ENCODE measurements around the gene SLITRK6. TPM values are rescaled to one million over a fixed set of nuclear protein-coding genes. Genes with fewer than 3 reads are reported as not detected.
"Not testable (repeated sequence)": the region's sequence is repeated elsewhere in the genome, so short reads cannot be mapped to it uniquely, and the experiment has no call there.

SLITRK6 gene
- total RNA-seq, 1 donor: 0.18 TPM

DNA sequence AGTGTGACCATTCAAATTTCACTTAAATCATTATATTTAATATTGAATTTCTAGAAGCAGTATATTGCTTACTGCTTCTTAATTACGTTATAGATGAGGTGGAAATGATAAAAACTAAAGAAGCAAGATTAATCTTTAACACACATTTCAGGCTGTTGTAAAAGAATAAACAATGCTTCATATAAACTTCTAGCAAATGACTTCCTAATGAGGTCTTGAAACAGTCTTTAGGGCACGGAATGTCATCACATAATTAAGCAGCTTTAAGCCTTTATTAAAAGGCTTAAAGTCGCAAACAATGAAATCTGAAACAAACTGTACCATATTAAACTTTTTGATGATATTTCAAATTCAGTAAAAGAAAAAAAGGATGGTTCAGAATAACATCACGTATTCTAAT is 1.9 kb downstream of the SLITRK6 start:
- H3K4me3 ChIP-seq (ENCODE audit: low read depth, low read length): no peak overlapping the region
- TF ChIP-seq, protein P1, sequence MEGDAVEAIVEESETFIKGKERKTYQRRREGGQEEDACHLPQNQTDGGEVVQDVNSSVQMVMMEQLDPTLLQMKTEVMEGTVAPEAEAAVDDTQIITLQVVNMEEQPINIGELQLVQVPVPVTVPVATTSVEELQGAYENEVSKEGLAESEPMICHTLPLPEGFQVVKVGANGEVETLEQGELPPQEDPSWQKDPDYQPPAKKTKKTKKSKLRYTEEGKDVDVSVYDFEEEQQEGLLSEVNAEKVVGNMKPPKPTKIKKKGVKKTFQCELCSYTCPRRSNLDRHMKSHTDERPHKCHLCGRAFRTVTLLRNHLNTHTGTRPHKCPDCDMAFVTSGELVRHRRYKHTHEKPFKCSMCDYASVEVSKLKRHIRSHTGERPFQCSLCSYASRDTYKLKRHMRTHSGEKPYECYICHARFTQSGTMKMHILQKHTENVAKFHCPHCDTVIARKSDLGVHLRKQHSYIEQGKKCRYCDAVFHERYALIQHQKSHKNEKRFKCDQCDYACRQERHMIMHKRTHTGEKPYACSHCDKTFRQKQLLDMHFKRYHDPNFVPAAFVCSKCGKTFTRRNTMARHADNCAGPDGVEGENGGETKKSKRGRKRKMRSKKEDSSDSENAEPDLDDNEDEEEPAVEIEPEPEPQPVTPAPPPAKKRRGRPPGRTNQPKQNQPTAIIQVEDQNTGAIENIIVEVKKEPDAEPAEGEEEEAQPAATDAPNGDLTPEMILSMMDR (IDR thresholded peaks at IDR 0.05; ENCODE audit: insufficient read depth, low read length): no peak
- DNase-seq (ENCODE audit: low read depth): no peak

DNA sequence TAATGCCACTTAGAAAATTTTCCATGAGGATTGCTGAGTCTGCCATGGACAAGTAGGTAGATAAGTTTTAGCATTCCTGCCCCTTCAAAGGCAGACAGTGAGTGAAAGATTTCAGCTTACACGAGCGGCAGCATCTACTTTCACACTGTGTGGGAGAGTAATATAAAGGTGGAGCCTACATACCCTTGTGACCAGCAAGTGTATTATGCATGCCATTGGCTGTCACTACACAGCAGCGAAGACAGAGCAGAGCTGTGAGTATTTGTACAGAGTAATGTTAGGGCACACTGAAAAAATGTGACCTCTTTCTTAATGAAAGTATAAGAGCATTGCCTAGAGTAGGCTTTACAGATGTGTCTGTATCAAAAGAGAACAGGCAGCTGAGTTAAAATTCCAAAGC is 14.0 kb downstream of the SLITRK6 start:
- DNase-seq (ENCODE audit: low read depth): no peak
- TF ChIP-seq, protein P1 (IDR thresholded peaks at IDR 0.05; ENCODE audit: insufficient read depth, low read length): no peak

DNA sequence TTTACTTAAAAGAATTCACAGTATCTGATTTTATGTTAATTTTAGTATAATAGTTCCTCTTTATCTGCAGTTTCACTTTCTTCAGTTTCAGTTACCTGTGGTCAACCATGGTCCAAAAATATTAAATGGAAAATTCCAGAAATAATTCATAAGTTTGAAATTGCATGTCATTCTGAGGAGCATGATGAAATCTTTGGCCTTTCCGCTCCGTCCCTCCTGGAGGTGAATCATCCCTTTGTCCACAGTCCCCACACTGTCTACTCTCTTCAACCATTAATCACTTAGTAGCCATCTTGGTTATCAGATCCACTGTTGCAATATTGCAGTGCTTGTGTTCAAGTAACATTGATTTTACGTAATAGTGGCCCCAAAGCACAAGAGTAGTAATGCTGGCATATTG is 26.9 kb downstream of the SLITRK6 start:
- TF ChIP-seq, protein P1 (IDR thresholded peaks at IDR 0.05; ENCODE audit: insufficient read depth, low read length): no peak
- no peak overlapping the region for H3K4me3 ChIP-seq (ENCODE audit: low read depth, low read length)
- no peak for DNase-seq (ENCODE audit: low read depth)

More for the DNA sequence above, 14.0 kb downstream of the SLITRK6 start:
- no peak overlapping the region for H3K4me3 ChIP-seq (ENCODE audit: low read depth, low read length)

GRCh38 chr13:85771856-85772255 is 27.4 kb downstream of the SLITRK6 start:
- TF ChIP-seq, protein P1 (IDR thresholded peaks at IDR 0.05; ENCODE audit: insufficient read depth, low read length): no peak
- DNase-seq (ENCODE audit: low read depth): no peak
- H3K4me3 ChIP-seq (ENCODE audit: low read depth, low read length): no peak overlapping the region

DNA sequence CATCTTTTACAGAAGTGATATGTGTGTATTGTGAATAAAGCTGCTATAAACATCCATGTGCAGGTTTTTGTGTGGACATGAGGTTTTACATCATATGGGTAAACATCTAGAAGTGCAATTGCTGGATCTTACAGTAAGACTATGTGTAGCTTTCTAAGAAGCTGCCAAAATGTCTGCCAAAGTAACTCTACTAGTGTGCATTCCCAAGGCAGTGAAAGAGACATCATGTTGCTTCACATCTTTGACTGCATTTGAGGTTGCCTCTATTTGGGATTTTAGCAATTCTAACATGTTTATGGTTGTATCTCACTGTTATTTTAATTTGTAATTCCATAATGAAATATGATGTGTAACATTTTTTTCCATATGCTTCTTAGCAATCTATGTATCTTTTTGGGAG is 30.3 kb downstream of the SLITRK6 start:
- TF ChIP-seq, protein P1 (IDR thresholded peaks at IDR 0.05; ENCODE audit: insufficient read depth, low read length): no peak
- no peak for DNase-seq (ENCODE audit: low read depth)
- H3K4me3 ChIP-seq (ENCODE audit: low read depth, low read length): no peak overlapping the region

DNA sequence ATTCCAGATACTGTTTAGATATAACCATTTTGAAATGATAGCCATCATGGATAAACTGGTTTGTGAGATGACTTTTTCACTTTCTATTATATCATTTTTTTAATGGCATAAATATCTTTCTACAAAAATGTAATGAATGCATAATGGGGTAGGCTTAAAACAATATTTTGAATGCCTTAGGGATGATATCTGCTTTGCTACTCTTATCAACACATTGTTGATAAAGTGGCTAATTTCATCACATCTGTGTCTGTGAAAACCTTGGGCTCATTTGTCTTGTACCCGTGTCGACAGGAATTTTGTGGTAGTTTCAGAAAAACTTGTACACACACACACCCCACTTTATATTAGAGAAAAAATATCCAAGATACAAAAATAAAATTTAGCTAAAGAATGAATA is 44.1 kb downstream of the SLITRK6 start:
- H3K4me3 ChIP-seq (ENCODE audit: low read depth, low read length): no peak overlapping the region
- TF ChIP-seq, protein P1 (IDR thresholded peaks at IDR 0.05; ENCODE audit: insufficient read depth, low read length): no peak
- peak; percentile 0 for DNase-seq (ENCODE audit: low read depth)

GRCh38 chr13:85743201-85743770 is 55.9 kb downstream of the SLITRK6 start:
- H3K4me3 ChIP-seq (ENCODE audit: low read depth, low read length); DNase-seq (ENCODE audit: low read depth): not testable (repeated sequence)

Data from fibroblast of the aortic adventitia (primary cell).